ENCODE results near the gene FSTL4. TPM values are rescaled to one million over a fixed set of nuclear protein-coding genes. Genes with fewer than 3 reads are reported as not detected.
A peak's percentile ranks its signal among the peaks of the same experiment; 100 is the strongest.

Gene FSTL4
- total RNA-seq, 1 experiment from 2014 or later: 2.1 TPM

DNA sequence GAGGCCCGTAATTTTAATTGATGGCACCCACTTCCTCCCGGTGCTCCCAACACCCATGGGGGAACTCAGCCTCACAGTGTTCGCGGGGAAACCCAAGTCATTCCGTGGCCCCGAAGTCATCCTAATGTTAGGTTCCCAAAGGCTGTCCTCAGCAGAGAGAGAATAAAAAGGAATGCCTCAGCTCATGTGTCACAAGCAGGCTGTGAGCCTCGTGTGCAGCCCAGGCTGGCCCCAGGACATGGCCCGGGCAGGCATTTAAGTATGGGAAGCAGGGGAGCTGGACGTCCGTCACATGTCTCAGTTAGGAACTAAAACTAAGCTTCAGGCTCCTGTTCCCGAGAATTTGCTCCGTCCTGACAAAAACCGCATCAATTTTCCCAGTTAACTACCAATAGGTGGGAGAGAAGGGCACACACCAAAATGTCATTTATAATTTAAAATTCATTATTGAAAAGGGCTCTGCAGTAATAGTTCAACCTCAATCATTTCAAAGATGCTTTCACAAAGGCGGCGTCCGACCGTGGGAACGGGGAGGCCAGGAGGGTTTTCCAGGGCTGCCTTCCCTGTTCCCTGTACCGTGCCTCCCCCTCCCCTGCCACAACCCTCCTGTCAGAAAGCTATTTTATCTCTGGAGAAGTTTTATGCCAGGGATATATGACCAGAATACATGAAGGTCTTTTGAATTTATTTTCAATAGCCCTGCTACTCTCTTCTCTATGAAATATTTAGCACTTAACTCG is 137.3 kb downstream of the FSTL4 start:
- in situ Hi-C loops (cut with HindIII; ENCODE audit: low pct_unique_long_range_greater_than_20kb, low sequenced_read_pairs): no loop called here
- no peak for DNase-seq (ENCODE audit: low read depth, low spot score)

DNA sequence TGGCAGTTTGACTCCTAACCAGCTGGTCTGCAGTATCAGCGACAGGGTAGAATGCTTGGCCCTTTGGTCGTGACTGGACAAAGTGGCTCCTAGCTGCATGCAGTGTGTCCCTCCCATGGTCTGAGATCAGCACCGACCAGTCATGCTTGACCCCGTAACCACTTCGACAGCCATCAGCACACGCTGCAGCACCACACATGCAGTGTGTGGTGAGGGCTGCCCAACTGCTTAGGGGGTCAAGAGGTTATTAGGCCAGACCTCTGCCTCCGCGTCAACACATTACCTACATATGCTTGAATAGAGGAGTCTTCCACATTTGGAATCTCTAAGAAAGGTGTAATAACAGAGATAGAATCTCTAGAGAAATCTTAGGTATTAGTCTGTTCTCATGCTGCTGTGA is 139.1 kb downstream of the FSTL4 start:
- in situ Hi-C loops (cut with HindIII; ENCODE audit: low pct_unique_long_range_greater_than_20kb, low sequenced_read_pairs): no loop called here

DNA sequence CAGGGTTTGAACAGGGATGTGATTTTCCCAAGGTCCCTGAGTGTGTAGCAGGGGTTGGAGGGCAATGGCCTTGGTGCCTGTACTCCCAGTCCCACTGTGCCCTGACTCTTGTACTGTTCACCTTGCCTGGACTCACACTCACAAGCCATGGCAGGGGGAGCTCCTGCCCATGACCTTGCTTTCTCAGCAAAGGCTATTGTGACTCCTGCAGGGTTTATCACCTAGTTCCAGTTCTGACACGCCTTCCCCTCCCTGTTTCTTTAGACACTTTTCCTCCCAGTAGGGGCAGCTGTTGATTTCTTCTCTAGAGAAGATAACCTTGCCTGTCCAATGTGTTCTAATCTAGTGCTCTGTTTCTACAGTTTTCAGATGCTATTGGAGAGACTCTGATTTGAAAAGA is 139.5 kb downstream of the FSTL4 start:
- in situ Hi-C loops (cut with HindIII; ENCODE audit: low pct_unique_long_range_greater_than_20kb, low sequenced_read_pairs): no loop called here
- no peak for DNase-seq (ENCODE audit: low read depth, low spot score)

More for the DNA sequence above, 139.1 kb downstream of the FSTL4 start:
- no peak for DNase-seq (ENCODE audit: low read depth, low spot score)

DNA sequence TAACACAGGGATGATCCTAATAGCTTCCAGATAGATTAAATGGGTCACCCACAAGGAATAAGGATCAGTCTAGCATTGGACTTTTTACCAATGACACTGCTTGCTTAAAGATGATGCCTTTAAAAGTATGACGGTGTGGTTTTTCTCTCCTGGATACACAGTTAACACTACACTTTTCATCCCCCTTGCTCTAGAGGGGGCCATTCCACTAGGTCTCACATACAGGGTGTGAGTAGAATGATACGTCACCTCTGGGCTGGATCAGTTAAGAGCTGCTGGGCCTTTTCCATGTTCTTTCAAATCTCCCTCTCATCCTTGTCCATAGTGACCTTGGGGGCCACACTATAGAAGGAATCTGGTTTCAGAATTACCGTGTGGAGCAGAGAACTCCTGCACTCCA is 140.6 kb downstream of the FSTL4 start:
- no peak for DNase-seq (ENCODE audit: low read depth, low spot score)
- in situ Hi-C loops (cut with HindIII; ENCODE audit: low pct_unique_long_range_greater_than_20kb, low sequenced_read_pairs): no loop called here

DNA sequence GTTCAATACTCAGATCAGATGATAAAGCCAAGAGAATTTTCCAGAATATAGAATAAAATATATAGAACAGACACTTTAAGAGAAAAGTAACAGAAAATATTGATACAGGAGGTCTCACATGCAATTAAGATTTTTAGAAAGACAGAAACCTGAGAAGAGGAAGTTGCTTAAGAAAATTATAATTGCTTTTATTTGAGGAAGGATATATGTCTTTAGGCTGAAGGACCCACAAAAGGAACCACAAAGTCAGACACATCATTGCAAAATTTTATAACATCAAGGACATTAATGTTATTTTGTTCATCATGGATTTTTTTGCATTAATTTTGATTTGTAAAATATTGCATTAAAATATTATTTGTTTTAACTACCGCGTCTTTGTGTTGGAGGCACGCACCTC is 141.5 kb downstream of the FSTL4 start:
- no peak for DNase-seq (ENCODE audit: low read depth, low spot score)
- in situ Hi-C loops (cut with HindIII; ENCODE audit: low pct_unique_long_range_greater_than_20kb, low sequenced_read_pairs): no loop called here

DNA sequence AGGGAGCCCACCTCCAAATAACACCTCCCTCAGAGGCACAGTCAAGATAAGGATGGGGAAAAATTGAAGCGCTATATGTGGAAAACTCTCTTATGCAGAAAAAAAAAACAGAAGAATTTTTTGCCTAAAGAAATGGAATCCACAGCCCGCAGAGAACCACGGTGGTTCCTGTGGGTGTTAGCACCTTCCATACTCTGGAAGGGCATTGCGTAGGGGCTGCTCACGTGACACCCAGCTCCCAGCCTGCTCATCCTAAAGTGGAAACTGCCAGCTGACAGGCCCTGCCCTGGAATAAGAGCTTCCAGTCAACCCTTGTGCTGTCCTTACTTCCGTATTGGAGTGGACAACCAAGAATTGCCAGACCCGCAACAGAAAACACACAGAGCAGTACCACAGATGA is 142.5 kb downstream of the FSTL4 start:
- no peak for DNase-seq (ENCODE audit: low read depth, low spot score)
- in situ Hi-C loops (cut with HindIII; ENCODE audit: low pct_unique_long_range_greater_than_20kb, low sequenced_read_pairs): no loop called here

DNA sequence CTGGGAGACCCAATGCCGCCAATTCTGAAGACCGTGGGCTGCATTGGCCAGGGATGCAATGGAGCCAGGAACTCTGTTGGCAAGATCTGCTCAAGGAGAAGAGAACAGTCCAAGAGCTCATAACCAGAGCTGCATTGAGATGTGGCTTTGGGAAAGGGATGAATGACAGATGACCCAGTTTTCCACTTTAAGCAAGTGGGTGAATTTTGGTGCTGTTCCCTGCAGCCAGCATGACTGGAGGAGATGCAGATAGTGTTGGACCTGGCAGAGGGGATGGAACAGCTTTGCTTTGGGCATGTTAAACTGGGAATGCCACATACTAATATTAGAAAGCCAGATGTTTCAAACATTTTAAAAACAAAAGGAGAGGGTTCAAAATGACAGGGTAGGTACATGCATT is 143.1 kb downstream of the FSTL4 start:
- in situ Hi-C loops (cut with HindIII; ENCODE audit: low pct_unique_long_range_greater_than_20kb, low sequenced_read_pairs): no loop called here
- no peak for DNase-seq (ENCODE audit: low read depth, low spot score)

DNA sequence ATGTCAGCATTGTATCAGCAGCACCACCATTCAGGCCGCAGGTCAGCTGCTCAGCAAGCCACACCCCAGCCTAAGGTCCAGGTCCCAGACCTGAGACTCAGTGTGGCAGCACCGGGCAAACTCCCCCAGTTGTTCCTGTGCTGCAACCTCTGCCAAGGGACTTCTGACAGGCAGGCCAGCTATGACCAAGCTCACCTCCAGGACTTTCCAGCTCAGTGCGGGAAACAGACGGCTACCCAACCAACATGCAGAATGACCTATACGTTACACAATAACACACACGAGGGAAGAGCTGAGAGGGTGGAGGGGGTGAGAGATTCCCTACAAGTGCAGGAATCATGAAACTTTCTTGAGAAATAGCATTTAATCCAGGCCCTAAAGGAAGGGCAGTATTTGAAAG is 143.7 kb downstream of the FSTL4 start:
- in situ Hi-C loops (cut with HindIII; ENCODE audit: low pct_unique_long_range_greater_than_20kb, low sequenced_read_pairs): no loop called here
- no peak for DNase-seq (ENCODE audit: low read depth, low spot score)

DNA sequence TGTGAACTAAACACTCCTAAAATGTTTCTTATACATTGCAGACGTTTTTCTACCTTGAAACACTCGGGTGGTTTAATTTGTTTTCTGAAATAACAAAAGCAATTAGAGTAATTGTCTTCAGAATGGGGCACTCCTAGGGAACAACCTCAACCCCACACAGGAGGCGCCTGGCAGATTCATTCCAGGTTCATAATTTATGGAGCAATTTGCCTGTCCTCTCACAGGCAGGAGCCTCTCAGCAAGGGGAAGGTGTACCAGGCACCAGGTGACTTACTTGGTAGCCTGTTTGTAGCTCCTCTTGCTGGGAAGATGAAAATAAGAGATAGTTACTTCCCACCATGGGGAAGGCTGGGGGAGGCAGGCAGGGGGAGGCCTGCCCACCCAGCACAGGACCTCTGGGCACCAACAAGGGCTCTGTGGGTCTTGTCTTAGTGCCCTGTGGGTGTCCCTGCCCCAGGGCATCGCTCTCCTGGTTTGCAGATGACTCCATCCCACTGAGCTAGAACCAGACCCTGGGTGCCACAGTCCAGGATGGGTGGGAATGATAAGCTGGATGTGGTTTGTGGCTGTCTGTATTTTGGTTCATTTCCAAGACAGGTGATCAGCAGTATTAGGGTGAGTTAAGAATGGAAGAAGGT is 144.4 kb downstream of the FSTL4 start:
- in situ Hi-C loops (cut with HindIII; ENCODE audit: low pct_unique_long_range_greater_than_20kb, low sequenced_read_pairs): no loop called here

DNA sequence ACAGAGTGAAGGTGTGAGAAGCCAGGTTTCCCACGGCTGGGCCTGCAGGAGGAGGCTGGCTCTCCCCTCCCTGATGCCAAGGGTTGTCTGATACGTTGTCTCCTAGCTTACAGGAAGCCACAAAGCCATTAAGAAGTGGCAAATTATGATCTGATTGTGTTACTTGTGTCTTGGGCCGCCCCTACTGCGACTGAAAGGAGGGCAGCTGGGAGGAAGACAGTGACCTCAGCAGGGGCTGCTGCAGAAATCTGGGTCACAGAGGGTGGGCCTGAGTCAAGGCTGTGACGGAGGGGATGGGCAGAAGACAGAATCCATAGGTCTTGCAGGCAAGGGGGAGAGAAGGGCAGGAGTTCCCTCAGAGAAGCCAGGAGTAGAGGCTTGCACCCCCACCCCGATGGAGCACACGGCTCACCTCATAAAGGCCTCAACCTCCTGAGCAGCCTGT is 145.0 kb downstream of the FSTL4 start:
- in situ Hi-C loops (cut with HindIII; ENCODE audit: low pct_unique_long_range_greater_than_20kb, low sequenced_read_pairs): no loop called here
- no peak for DNase-seq (ENCODE audit: low read depth, low spot score)

More for the DNA sequence above, 144.4 kb downstream of the FSTL4 start:
- no peak for DNase-seq (ENCODE audit: low read depth, low spot score)

DNA sequence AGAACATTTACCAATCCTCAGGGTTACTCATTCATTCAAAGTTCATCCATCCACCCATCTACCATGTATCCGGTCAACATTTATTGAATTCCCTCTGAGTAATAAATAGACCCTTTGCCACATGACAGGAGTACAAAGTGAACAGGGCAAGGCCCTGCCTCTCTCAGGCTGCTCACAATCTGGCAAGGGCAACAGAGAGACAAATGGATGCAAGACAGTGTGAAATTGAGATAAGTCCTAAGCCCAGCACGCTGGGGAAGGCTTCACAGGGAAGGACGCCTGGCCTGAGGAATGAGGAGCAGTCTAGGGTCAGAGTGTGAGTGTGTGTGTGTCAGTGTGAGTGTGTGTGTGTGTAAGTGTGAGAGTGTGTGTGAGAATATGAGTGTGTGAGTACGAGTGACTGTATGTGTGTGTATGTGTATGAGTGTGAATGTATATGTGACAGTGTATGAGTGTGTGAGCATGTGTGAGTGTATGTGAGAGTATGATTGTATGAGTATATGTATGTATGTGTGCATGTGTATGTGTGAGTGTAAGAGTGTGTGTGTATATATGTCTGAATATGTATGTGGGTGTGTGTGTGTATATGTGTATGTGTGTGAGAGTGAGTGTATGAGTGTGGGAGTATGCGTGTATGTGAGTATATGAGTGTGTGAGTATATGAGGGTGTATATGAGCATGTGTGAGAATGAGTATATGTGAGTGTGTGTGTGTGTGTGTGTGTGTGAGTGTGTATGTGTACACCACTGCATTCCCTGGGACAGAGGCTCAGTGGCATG is 145.6 kb downstream of the FSTL4 start:
- in situ Hi-C loops (cut with HindIII; ENCODE audit: low pct_unique_long_range_greater_than_20kb, low sequenced_read_pairs): no loop called here
- no peak for DNase-seq (ENCODE audit: low read depth, low spot score)

DNA sequence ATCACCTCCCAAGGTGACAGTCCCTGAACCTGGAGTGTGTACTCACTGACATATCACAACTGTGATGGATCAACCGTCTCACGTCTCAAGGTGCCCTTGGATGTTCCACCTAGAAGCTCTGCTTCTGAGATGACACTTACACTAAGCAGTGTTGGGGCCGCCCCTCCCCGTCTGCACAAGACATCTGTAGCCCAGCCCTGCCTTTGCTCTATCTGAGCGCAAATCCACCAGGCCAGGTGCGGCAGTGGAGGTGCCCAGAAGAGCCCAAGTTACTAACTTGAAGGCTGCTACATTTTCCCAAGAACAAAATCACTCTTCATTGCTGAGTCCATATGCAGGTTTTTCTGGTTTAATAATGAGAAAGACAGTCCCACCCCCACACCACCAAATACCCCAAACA is 148.3 kb downstream of the FSTL4 start:
- in situ Hi-C loops (cut with HindIII; ENCODE audit: low pct_unique_long_range_greater_than_20kb, low sequenced_read_pairs): no loop called here
- no peak for DNase-seq (ENCODE audit: low read depth, low spot score)

DNA sequence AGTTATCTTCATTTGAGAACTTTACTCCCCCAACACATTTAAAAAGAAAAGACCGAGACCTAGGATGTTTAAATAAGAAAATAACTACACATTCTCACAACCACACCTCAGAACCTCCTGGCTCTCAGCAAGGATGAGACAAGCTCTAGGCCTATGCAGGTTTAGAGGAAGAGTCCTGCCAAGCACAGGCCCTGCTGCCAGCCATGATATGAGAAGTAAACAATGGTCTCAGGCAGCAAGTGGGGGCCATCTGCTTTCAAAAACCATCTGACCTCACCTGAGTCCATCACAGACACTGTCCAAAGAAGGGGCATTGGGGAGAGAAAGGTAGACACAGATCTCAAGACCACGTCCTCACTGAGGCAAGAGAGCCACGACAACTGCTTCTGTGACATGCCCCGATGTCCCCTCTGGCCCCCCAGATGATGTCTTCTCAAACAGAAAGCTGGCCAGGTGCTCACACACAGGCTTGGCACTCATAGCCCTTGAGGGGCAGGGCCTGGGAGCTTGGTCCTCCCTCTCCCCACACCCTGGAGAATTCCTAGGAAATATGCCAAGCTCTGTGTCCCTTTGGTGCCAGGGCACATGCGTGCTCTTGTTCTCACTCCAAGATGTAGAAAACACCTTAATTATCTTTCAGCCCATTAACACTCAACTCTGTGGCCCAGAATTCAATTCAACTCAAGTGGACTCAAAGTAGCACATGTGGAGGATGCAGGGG is 150.4 kb downstream of the FSTL4 start:
- DNase-seq (ENCODE audit: low read depth, low spot score): no peak
- in situ Hi-C loops (cut with HindIII; ENCODE audit: low pct_unique_long_range_greater_than_20kb, low sequenced_read_pairs): no loop called here

DNA sequence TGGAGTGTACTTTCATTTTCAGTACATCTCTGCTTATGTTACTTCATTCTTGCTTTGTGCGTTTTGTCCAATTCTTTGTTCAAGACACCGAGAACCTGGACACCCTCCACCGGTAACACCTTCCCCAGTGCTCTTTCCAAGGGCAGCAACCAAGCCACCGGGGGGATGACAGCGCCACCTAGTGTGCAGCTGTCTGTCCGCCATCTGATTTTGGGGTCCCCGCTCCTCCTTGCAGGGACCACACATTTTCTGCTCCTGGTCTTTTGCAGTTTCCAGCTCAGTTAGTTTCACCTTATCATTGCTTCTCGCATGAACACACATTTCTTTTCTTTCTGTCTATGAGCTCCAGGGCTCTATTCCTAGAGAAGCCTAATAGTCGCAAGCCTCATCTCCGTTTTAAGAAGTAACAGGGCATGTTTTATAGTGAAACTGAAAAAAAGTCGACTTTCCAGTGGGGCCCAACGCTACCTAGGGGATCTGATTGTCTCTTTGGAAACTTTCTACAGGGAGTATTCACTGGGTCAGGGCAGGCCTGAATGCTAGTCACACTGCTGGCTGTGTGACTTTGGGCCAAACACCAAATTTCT is 152.1 kb downstream of the FSTL4 start:
- in situ Hi-C loops (cut with HindIII; ENCODE audit: low pct_unique_long_range_greater_than_20kb, low sequenced_read_pairs): no loop called here
- peak; percentile 44 for DNase-seq (ENCODE audit: low read depth, low spot score)

DNA sequence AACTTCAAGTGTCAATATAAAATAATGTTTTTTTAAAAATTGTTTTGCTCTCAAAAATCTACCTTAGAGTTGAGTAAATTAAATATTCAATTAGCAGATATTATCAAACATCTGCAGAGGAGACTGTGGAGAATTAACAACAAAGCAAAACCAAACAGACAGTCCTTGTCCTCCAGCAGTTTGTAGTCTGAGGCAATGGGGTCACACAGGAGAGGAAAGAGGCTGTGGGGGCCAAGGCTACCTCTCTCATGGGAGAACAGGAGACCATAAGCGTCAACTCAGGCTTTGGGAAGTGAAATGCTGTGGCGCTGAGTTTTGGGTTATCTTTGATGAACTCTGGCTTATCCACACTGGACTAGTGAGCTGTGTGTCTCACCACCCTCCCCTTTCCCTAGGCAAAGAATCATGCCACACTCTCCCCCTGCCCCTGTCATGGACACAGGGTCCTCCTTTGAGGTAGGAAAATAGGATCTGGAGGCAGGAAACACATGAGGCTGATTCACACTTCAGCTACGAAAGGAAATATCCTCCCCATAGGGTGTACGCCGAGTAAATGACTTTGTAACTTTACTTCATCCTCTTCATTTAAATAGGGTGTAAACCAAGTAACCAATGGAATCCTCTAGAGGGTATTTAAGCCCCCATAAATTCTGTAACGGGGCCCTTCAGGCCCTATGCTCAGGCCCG is 152.7 kb downstream of the FSTL4 start:
- in situ Hi-C loops (cut with HindIII; ENCODE audit: low pct_unique_long_range_greater_than_20kb, low sequenced_read_pairs): no loop called here
- peak; percentile 22 for DNase-seq (ENCODE audit: low read depth, low spot score)

DNA sequence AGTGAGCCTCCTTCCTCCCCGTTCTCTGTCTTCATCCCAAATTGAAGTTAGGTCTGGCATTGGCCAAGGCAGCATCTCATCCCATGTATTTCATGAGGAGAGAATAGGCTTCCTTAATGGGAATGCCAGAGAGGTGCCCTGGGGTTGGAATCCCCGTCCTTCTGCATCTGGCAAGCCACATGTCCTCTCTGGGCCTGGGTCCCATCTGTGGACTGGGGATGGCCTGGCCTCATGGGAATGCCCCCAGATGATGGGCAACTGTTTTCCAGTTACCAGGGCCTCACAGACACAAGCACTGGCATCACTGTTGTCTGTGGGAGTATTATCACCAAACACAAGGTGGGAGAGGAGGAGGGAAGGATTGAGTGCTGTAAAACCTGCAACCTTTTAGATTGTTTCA is 153.9 kb downstream of the FSTL4 start:
- in situ Hi-C loops (cut with HindIII; ENCODE audit: low pct_unique_long_range_greater_than_20kb, low sequenced_read_pairs): no loop called here
- no peak for DNase-seq (ENCODE audit: low read depth, low spot score)
